ENCODE results near the gene RASSF5. TPM values are rescaled to one million over a fixed set of nuclear protein-coding genes. Genes with fewer than 3 reads are reported as not detected.
A peak's percentile ranks its signal among the peaks of the same experiment; 100 is the strongest.

Gene RASSF5
- total and polyA plus RNA-seq, 2 of the 13 experiments (the other 11 are each of a cell fraction or from before 2014, with no cell fraction given): 0.18 to 0.40 TPM

GRCh38 chr1:206469933-206470691 lies 37.2 kb upstream of the RASSF5 start, which contains the start of gene IKBKE (continued):
- TF ChIP-seq ZNF670 (CRISPR knock-in tag; IDR thresholded peaks at IDR 0.05; ENCODE audit: borderline replicate concordance) (no peak), ZNF160 (CRISPR knock-in tag; IDR thresholded peaks at IDR 0.05) (no peak), ZNF367 (CRISPR knock-in tag; IDR thresholded peaks at IDR 0.05; ENCODE audit: borderline replicate concordance) (no peak), PHF8 (CRISPR knock-in tag; IDR thresholded peaks at IDR 0.05) (peak; percentile 51), KLF12 (CRISPR knock-in tag; IDR thresholded peaks at IDR 0.05; ENCODE audit: borderline replicate concordance) (no peak), ZBTB21 (CRISPR knock-in tag; IDR thresholded peaks at IDR 0.05) (no peak), HNRNPH1 (optimal IDR thresholded peaks at IDR 0.05; ENCODE audit: low read depth, low read length) (no peak), NONO (IDR thresholded peaks at IDR 0.05) (no peak), NONO (CRISPR knock-in tag; conservative IDR thresholded peaks at IDR 0.05) (no peak), MAX (IDR thresholded peaks at IDR 0.05) (0 out of 2 replicates have a peak, but pooled peaks have one; percentile 26), GATAD2A (CRISPR knock-in tag; IDR thresholded peaks at IDR 0.05) (no peak), ZNF564 (CRISPR knock-in tag; IDR thresholded peaks at IDR 0.05) (0 out of 2 replicates have a peak, but pooled peaks have one; percentile 8), ZNF337 (CRISPR knock-in tag; IDR thresholded peaks at IDR 0.05; ENCODE audit: borderline replicate concordance, low read depth) (no peak), ZNF766 (CRISPR knock-in tag; IDR thresholded peaks at IDR 0.05; ENCODE audit: borderline replicate concordance) (no peak), PRDM10 (CRISPR knock-in tag; IDR thresholded peaks at IDR 0.05; ENCODE audit: low read depth) (no peak), MLX (CRISPR knock-in tag; IDR thresholded peaks at IDR 0.05) (no peak), ETV6 (CRISPR knock-in tag; conservative IDR thresholded peaks at IDR 0.05) (no peak), ZNF556 (CRISPR knock-in tag; IDR thresholded peaks at IDR 0.05; ENCODE audit: borderline replicate concordance) (no peak), SCMH1 (CRISPR knock-in tag; IDR thresholded peaks at IDR 0.05; ENCODE audit: borderline replicate concordance) (no peak), TOPORS (CRISPR knock-in tag; IDR thresholded peaks at IDR 0.05) (no peak), RAD51 (IDR thresholded peaks at IDR 0.05; ENCODE audit: borderline replicate concordance) (no peak), ZBTB1 (CRISPR knock-in tag; IDR thresholded peaks at IDR 0.05; ENCODE audit: borderline replicate concordance) (no peak), ZNF44 (CRISPR knock-in tag; IDR thresholded peaks at IDR 0.05) (no peak), MBD4 (IDR thresholded peaks at IDR 0.05; ENCODE audit: borderline replicate concordance, low read length) (no peak), ZNF510 (CRISPR knock-in tag; IDR thresholded peaks at IDR 0.05; ENCODE audit: low read depth) (no peak), ZBTB26 (CRISPR knock-in tag; IDR thresholded peaks at IDR 0.05; ENCODE audit: borderline replicate concordance) (no peak), ZNF569 (CRISPR knock-in tag; IDR thresholded peaks at IDR 0.05; ENCODE audit: borderline replicate concordance) (no peak)
